A204.1 (cell line): ENCODE data around the gene ELL2.
"Not testable (repeated sequence)": the region's sequence is repeated elsewhere in the genome, so short reads cannot be mapped to it uniquely, and the experiment has no call there.

Source experiments
- FAIRE-seq: peaks from 2 replicates; lab custom pipeline; 2012; peaks lifted over from hg19 to GRCh38; lab: Jason Lieb, UNC

The ELL2 gene

DNA sequence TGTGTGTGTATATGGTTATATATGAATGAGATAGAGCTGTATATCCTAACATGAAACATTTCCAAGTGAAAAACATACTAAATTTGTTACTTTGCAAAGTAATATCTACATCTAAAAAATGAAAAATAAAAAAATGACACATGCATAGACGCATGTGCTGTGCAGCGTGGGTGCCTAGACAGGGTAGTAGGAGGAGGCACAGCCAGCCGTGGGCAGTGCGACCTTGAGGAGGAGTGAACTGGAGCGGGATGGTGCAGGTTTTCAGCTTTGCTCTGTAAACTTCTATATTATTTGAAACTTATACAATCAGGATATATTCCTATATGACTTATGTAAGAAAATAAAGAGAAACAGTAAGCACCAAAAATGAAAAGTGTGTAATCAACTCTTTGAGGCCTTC is 124.2 kb downstream of the ELL2 start:
- FAIRE-seq, result no peak

DNA sequence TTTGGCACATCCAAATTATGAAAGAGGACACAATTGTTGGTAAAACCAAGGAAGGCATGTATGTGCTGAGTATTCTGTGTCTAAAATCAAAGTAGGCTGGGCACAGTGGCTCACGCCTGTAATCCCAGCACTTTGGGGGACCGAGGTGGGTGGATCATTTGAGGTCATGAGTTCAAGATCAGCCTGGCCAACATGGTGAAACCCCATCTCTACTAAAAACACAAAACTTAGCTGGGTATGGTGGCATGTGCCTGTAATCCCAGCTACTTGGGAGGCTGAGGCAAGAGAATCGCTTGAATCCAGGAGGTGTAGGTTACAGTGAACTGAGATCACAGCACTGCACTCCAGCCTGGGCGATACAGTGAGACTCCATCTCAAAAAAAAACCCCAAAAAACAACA is 124.7 kb downstream of the ELL2 start:
- not testable (repeated sequence) for FAIRE-seq

DNA sequence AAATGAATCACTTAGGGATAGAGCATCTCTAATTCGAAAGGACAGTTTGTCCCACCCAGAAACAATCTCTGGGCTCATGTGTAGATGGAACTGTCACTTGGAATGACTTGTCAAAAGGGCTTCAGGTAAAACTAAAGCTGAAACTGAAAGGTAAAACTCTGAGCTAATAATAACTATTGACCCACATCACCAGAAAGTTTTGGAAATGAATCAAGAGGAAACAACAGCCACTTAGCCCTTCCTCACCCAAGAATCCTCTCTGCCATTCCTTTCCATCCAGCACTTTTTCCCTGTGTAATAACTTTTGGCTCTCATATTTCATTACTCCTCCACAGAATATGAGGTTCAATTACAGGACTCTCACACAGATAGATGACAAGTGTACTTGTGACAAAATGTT is 125.1 kb downstream of the ELL2 start:
- FAIRE-seq, result no peak

DNA sequence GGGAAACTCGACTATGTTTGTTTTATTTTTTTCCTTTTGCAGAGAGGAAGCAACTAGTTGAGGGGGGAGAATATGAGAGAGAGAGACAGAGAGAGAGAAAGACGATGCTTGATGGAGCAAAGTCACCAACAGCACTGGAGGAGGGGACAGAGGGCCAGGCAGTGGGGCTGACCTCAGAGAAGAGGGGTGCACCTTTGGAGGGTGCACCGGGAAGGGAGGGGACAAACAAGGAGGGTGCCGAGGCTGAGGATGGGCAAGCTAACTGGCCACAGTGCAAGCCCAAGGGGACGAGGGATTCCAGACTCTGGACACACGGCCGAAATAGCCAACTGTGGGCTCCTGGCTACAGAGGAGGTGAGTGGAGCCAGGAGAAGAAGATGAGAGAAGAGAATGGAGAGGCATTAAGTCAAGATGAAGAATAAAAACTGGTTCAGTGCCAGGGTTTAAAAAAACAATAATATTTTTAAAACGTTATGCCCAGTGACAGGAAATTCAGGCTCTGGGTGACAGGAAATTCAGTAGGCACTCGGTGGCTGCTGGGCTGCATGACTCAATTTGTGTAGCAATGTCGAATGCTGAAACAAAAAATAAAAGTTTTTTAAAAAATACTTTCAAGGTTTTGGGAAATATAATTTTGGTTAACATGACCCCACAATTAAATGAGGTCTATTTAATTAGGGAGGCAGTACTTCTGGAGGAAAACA is 125.8 kb downstream of the ELL2 start:
- no peak for FAIRE-seq
